ENCODE results near the gene ORAI1.

Gene ORAI1

GRCh38 chr12:121637231-121637914, 11.0 kb downstream of the ORAI1 start:
- H3K4me3 ChIP-seq (ENCODE audit: low read depth, low read length) = no peak overlapping the region
- no peaks in the 10 kb centered on the region for H3K27me3 ChIP-seq (replicated peaks)
- H3K36me3 ChIP-seq (replicated peaks) = peaks cover 3% of the 10 kb centered on the region
- no peak for DNase-seq
- in situ Hi-C loops (cut with HindIII; ENCODE audit: low pct_ligation_motif_present, low sequenced_read_pairs) = no loop called here
- TF ChIP-seq CTCF (IDR thresholded peaks at IDR 0.05; ENCODE audit: low read depth, low read length, missing control alignments) = no peak
- no peak overlapping the region for H3K27ac ChIP-seq

GRCh38 chr12:121638298-121639202, 12.2 kb downstream of the ORAI1 start:
- in situ Hi-C loops (cut with HindIII; ENCODE audit: low pct_ligation_motif_present, low sequenced_read_pairs) = no loop called here
- H3K4me3 ChIP-seq (ENCODE audit: low read depth, low read length) = no peak overlapping the region
- TF ChIP-seq CTCF (IDR thresholded peaks at IDR 0.05; ENCODE audit: low read depth, low read length, missing control alignments) = no peak
- no peak overlapping the region for H3K27ac ChIP-seq
- no peak for DNase-seq
- H3K36me3 ChIP-seq (replicated peaks) = peaks cover 3% of the 10 kb centered on the region
- no peaks in the 10 kb centered on the region for H3K27me3 ChIP-seq (replicated peaks)

GRCh38 chr12:121641343-121641630, 15.0 kb downstream of the ORAI1 start:
- H3K36me3 ChIP-seq (replicated peaks) = peaks cover 3% of the 10 kb centered on the region

GRCh38 chr12:121648458-121649028, 22.2 kb downstream of the ORAI1 start:
- Histone ChIP-seq H3K4me3 (ENCODE audit: low read depth, low read length) (no peak overlapping the region), H3K27ac (no peak overlapping the region), H3K36me3 (replicated peaks) (no peaks in the 10 kb centered on the region), H3K27me3 (replicated peaks) (no peaks in the 10 kb centered on the region)
- no peak for TF ChIP-seq CTCF (IDR thresholded peaks at IDR 0.05; ENCODE audit: low read depth, low read length, missing control alignments)
- no peak for DNase-seq
- in situ Hi-C loops (cut with HindIII; ENCODE audit: low pct_ligation_motif_present, low sequenced_read_pairs) = no loop called here

More at GRCh38 chr12:121641343-121641630, 15.0 kb downstream of the ORAI1 start:
- DNase-seq = no peak
- no peak overlapping the region for H3K4me3 ChIP-seq (ENCODE audit: low read depth, low read length)
- in situ Hi-C loops (cut with HindIII; ENCODE audit: low pct_ligation_motif_present, low sequenced_read_pairs) = no loop called here
- no peak overlapping the region for H3K27ac ChIP-seq
- H3K27me3 ChIP-seq (replicated peaks) = no peaks in the 10 kb centered on the region
- no peak for TF ChIP-seq CTCF (IDR thresholded peaks at IDR 0.05; ENCODE audit: low read depth, low read length, missing control alignments)

GRCh38 chr12:121649322-121649721, 23.0 kb downstream of the ORAI1 start:
- no peak for TF ChIP-seq CTCF (IDR thresholded peaks at IDR 0.05; ENCODE audit: low read depth, low read length, missing control alignments)
- H3K27me3 ChIP-seq (replicated peaks) = no peaks in the 10 kb centered on the region
- in situ Hi-C loops (cut with HindIII; ENCODE audit: low pct_ligation_motif_present, low sequenced_read_pairs) = no loop called here
- DNase-seq = no peak
- H3K27ac ChIP-seq = no peak overlapping the region
- no peak overlapping the region for H3K4me3 ChIP-seq (ENCODE audit: low read depth, low read length)
- no peaks in the 10 kb centered on the region for H3K36me3 ChIP-seq (replicated peaks)
